ENCODE measurements around the gene MMAB.

Gene MMAB

DNA sequence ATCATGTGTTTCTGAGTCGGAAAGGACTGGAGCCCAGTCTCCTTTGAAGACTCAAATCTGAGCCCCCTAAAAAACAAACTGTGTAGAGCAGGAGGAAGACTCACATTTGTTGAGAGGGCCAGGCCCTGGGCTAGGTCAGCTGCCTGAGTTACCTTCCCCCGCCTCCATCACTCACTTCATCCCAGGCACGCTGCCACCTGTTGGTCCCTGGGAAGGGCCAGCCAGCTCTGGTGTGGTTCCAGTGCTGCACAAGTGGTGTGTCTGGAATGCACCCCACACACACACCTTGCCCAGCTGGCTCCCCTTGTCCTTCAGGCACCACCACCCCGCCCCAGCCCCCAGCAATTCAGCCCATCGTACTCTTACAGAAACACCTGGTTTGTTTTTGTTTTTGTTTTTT, 9.3 kb upstream of the MMAB start:
- ATAC-seq, result no peak

DNA sequence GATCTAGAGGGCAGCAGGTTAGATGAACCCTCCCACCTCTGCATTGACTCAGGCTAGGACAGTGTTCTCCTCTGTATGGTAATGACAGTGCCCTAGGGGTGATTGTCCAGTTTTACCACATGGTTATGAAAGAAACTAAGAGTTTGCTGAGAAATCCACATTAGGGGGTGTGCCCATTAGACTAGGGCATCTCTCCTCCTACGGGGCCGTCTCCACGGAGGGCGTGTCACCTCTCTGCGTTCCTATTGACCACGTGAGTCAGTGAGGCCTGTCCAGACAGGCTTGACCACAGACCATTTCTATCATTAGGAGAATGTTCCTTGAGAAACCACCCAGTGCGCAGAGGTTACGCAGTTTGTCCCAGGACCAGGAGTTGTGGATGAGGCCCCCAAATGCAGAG, 8.6 kb upstream of the MMAB start:
- no peak for ATAC-seq

DNA sequence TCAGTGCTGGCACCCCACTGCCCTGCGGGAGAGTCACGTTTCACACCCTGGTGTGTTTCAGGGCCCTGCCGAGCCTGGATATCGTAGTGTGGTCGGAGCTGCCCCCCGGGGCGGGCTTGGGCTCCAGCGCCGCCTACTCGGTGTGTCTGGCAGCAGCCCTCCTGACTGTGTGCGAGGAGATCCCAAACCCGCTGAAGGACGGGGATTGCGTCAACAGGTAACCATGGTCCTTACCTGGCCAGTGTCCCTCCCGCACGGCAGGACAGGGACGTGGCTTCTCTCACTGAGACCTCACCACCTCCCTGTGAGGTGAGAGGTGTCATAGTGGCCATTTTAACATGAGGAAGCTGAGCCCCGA, 8.0 kb upstream of the MMAB start:
- ATAC-seq, result no peak

DNA sequence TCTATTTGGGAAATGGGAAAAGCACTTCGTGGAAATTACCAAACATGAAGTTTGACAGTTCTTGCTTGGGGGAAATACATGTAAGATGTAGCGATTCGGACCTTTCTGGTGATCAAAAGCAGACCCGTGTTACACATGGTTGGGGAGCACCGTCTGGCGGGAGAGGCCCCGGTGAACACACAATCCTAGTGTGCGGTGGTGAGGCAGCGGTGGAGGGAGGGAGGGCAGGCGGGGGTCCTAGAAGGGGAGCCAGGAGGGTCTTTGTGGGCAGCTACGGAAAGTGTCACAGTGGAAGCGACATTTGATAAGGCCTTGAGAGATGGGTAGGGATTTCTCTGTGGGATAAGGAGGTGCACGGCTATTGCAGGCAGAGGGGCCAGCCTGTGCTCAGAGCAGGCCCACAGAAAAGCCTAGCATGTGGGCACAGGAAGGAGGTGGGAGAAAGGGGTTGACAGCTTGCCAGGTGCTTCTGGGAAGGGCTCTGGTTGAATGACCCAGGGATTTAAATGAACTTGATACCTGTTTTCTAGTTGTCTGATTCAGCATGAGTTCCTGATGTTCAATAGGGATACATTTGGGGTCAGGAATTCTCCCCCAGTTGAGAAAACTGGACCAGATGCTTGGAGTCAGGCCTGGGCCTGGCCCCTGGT, 7.5 kb upstream of the MMAB start:
- no peak for ATAC-seq

DNA sequence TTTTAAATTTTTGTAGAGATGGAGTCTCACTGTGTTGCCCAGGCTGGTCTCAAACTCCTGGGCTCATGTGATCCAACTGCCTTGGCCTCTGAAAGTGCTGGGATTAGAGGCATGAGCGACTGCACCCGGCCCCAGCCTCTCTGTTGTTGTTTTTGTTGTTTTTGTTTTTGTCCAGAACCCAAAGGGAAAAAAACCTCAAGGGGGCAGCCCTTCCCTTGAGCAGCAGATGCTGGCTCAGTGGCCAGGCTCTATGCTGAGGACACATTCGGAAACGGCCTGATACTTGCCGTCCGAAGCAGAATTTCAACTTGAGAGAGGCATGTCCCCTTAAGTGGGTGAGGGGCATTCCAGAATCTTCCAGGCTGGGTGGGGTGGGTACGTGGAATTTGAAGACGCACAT, 7.0 kb upstream of the MMAB start:
- ATAC-seq, result no peak

DNA sequence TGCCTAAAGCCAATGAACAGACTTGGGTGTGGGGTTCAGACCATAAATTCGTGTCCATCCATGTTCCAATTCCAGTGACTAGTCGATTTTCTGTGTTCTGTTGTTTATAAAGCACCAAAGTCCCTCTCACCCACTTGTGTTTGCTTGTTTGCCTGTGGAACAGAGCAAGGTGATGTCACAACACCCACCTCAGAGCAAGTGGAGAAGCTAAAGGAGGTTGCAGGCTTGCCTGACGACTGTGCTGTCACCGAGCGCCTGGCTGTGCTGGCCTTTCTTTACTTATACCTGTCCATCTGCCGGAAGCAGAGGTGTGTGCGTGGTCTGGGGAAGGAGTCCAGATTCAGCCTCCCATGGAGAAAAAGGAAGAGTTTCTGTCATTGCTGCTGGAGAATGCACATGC, 6.3 kb upstream of the MMAB start:
- no peak for ATAC-seq

DNA sequence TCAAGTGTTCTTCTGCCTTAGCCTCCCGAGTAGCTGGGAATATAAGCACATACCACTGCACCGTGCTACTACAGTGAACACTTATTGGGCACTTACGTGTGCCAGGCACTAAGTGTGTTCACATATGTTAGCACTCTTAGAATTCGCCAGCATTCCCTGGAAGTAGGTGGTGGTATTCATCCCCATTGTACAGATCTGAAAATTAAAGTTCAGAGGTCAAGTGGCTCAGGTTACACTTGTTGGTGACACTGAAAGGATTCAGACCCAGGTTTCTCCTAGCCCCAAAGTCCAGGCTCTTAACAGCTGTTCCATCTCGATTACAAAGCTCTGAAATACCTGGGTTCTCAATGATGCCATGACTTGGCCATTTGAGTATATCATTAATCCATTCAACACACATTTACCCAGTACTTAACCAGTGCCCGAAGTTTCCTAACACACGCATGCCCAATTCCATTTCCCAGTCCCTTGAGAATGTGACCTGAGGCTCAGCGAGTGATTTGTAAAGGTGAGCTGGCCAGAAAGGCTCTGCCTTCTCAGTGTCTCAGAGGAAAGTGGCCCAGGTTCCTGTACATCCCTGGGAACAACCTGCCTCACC, 5.1 kb upstream of the MMAB start:
- no peak for ATAC-seq

DNA sequence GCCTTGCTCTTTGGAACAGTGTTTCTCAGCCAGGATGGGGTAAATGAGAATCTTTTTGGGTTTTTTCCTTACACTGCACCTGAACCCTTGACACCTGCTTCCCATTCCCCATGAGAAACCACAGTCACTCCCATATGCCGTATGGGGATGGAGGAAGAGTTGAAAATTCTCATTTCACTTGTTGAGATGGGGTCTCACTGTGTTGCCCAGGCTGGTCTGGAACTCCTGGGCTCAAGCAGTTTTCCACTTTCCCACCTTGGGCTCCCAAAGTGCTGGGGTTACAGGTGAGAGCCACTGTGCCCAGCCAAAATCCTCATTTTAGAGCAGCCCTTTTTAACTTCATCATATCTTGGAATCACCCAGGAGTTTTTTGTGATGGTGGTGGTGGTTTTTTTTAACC, 4.0 kb upstream of the MMAB start:
- no peak for ATAC-seq

DNA sequence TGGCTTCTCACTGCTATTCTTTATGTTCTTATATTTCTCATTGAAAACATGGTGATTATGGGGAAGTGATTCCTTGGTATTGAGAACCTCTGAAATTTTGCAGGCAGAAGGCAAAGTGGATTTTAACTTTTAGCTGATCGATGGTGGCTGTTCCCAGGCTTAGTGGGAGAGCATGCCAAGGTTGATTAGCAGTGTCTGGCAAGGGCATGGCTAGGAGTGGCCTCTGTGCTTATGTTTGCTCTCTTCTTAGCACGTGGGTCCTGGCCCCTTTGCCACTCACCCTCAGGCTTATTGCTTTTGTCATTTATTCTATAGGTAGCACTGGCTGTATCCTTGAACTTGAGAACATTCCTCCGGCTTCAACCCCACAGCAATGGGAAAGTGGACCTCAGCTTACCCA, 2.4 kb upstream of the MMAB start:
- no peak for ATAC-seq

DNA sequence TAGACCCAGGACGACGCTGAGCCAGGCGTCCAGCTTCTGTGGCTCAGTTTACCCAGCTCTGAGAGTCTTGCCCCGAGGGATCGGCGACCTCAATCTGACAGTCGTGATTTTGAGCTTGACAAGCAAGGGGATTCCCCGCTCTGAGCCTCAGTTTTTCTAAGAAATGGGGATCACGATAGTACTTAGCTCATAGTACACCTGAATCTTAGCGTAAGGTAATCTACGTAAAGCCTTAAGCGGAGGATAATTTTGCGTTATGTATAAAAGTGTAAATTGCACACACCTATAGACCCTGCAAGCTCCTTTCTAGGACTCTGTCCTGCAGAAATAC, 575 bp upstream of the MMAB start:
- ATAC-seq, result peak; percentile 6

DNA sequence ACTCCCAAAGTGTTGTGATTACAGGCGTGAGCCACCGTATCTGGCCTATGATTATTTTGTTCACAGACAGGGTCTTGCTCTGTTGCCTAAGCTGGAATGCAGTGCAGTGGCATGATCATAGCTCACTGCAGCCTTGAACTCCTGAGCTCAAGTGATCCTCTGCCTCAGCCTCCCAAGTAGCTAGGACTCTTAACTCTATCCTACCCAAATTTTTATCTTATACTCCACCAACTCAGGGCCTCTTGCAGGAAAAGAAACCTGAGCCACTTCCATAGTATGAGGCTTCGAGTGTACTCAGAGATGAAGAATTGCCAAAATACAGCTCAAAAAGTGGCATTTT, 828 bp downstream of the MMAB start:
- ATAC-seq, result no peak

DNA sequence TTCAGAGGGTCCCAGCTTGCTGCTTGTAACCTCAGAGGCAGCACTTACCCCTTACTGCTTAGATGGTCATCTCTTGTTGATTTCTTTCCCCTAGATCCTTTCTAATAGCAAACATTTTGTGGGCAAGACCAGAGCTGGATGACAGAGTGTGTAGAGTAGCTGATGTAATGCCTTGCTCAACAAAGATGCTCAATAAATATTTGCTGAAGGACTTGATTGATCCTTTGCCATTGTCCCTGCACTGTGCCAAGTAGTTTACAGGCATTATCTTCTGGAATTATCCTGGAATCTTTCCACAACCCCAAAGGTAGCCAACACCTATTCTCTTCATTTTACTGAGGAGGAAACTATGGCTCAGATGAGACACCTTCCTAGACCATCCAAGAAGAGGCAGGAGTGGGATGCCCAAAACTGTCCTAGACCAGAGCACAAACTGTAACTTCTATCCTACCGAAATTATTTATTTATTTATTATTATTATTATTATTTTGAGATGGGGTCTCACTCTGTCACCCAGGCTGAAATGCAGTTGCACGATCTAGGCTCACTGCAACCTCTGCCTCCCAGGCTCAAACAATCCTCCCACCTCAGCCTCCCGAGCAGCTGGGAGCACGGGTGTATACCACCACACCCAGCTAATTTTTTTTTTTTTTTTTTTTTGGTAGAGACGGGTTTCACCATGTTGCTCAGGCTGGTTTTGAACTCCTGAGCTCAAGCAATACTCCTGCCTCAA, 1.4 kb downstream of the MMAB start:
- ATAC-seq, result no peak

DNA sequence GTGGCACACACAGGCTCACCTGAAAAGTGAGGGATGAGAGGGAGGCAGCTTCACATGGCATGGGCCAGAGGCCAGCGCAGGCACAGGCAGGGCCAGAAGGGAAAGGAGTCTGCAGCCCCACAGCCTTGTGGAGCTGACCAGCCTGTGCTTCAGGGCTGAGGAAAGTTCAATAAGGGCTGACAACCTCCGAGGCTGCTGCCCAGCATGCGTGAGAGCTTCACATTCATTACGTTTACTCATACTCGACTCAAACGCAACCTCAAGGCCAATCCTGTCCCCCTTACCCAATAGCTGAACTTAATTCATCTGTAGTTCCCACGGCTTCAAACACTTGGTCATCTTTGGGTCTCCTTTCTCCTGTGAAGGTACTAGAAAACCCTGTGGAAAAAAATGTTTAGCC, 4.8 kb downstream of the MMAB start:
- no peak for ATAC-seq

DNA sequence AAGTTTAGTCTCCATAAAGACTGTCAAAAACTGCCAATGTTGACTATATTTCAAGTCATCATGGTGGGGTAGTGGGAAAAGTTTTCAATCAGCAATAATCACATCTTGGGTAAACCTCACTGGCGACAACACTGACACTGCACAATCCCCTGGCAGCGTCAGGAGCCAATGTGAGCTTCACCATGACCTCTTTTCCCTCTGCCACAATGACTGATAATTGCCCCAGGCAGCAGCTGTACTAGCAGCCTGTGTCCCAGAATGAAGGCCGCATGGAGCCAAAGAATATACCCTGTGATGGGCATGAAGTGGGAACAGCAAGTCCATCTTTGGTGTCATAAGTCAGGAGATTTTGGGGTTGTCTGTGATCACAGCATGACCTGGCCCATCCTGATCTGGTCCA, 5.3 kb downstream of the MMAB start:
- no peak for ATAC-seq

DNA sequence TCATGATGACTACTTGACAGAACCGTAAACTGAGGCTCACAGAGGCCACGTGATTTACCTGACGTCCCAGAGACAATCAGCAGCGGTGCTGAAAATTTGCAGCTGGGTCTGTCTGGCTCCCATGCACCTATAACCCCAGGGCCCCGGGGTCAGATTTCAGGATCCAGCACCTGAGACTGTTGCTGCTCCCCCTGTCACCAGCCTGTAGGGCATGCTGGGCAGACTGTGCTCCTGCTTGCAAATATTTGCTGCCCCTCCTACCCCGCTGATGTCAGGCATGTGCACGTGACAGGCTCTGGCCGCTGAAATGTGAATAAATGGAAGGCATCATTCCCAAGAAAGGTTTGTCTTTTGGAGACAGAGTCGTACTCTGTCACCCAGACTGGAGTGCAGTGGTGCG, 6.0 kb downstream of the MMAB start:
- ATAC-seq, result no peak

DNA sequence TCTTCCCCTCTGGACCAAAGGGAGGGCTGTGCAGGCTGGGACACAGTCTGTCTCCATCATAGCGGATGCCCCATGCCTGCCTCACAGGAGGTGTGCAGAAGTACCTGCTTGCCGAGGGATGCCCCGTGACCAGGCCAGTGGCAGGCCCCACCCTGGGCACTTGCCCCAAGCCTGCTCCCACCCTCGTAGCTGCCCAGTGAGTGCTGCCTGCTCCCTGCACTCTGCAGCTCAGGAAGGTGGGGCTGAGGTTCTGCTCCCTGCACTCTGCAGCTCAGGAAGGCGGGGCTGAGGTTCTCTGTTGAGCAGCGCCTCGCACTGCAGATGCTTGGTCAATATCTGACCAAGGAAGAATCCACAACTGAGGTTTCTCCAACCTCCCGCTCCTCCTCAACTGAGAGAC, 6.9 kb downstream of the MMAB start:
- no peak for ATAC-seq

DNA sequence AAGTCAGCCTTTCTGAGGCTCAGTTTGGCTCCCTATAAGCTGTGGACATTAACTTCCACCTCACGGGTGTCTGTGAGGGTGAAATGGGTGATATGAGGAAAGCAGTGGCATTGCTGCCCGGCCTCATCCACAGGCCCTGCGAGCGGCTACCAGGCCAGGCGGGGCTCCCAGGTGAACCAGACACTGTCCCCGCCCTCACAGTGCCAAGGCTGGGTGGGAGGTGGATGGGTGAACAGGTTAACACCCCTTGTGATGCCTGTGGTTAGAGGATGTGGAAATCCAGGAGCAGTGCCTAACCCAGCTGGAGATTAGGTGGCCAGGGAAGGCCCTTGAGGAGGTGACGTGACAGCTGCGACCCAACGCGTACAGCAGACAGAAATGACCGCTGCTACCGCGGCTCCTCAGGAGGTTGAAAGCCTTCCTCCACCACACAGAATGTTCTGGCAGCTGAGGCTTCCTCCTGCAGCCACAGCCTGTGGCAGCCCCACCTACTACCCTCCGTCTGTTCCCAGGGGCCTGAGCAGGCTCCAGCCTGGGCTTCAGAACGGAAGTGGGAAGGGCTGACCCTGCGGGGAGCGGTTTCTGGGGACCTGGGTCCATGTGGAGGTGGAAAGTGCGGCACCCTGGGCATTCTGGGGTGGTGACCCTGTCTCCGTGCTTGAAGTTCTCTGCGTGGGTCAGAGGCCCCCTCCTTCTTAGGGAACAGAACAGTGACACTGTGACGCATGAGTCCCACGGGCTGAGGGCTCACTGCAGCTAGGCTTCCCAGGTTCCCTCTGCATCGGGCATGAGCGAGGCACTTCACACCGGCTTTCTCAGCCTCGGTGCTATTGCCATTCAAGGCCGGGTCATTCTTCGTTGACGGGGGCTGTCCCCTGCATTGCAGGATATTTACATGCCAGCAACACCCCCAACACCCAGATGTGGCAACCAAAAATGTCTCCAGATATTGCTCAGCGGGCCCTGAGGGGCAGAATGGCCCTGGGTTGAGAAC, 9.7 kb downstream of the MMAB start:
- ATAC-seq, result no peak

DNA sequence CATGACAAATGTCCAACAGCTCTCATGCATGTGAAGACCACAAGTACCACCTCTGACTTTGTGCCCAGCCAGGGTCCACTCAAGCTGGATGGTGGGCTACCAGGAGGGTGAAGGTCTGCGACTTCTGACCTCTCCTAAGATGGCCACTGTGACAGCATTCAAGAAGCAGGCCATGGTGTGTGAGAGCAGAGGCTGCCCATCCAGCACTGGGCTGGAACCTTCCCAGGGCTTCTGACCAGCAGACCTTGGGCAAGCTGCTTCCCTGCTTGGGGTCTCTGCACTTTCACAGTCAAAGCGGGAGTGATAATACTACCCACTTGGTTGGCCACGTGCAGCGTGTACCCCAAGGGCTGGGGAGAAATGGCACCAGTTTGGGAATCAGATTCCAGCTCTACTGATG, 10.4 kb downstream of the MMAB start:
- ATAC-seq, result no peak

DNA sequence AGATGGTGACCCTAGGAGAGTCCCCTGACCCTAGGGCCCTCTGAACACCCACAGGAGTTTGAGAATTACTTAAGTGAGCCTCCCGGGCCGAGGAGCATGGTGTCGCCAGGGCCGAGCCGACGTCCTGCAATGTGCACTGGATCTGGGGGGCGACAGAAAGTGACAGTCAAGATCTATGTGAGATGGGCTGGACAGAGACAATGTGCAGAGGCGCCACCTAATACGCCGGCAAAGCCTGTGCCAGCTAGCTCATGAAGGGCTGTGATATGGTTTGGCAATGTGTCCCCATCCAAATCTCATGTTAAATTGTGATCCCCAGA, 11.6 kb downstream of the MMAB start:
- ATAC-seq, result no peak

DNA sequence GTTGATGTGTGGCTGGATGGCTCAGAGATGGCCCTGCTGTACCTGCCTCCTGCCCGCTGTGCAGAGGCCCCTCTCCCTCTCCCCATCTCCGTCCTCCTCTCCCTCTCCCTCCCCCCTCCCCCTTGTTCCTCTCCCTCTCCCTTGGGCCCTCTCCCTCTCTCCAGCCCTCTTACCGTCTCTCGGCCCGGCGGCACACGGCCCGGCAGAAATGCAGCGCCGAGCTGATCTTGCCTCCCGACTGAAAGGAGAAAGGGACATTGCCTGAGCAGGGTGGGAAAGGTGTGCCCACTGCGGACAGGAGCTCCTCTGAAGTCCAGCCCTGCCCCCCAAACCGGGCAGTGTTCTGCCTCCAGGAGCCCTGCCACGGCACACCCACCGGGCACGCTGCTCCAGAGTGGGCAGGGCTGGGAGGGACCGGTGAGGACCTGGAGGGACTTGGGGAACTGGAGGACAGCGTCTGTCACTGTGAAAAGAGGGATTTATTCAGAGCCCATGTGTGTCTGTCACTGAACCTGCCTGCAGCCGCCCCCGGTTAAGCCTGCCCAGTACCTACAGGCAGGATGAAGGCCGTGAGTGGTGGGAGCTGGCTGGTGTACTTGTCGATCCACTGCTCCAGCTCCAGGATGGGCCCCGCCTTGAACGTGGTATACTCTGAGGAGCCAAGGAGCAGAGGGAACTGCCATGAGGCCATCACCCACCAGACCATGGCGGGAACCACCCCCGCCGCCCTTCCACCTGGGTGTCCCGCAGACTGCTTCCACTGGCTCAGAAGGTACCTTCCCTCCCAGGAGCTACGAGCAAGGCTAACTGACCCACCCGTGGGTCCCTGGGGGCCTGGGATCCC, 12.2 kb downstream of the MMAB start:
- no peak for ATAC-seq

DNA sequence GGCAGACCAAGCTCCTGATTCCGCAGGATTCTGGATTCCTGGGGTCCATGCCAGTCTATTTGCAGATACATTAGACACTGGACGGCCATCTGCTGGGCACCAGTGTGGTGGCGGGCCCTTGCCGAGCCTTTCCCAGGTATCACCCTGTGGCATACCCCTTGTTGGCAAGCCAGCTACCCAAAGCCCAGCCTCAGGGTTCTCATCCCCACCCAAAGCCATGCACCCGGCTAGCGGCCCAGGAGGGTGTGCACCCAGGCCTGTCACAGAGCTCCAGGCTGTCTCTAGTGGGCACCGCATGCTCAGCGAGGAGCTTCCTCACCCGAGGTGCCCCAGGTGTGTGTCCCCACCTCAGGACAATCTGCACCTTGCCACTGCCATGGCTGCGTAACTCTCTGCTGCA, 13.7 kb downstream of the MMAB start:
- ATAC-seq, result no peak

DNA sequence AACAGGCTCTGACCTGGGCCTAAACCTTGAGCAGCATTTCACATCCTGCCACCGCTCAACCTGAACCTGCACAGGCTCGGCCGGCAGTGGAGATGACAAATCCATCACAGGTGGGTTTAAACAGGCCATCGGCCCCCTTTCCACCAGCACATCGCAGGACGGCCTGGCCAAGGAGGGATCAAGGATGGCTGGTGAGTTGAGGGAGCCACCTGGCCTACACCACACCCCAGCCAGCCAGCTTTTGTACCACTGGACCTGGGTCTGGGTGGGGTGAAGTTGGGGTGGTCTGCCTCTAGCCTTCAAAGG, 14.2 kb downstream of the MMAB start:
- ATAC-seq, result no peak

All from activated CD4-positive, CD25-positive, alpha-beta regulatory T cell treated with anti-CD3 and anti-CD28 coated beads, Interleukin-2, amount 50 U/mL, for 24 hours (primary cell).